Kidney (tissue), 14 donors: ENCODE measurements around the gene KREMEN1. TPM values are rescaled to one million over a fixed set of nuclear protein-coding genes. Genes with fewer than 3 reads are reported as not detected.

Experiments
- DNase-seq, 5 donors: peaks; one replicate each; pipeline ENCODE4 v3.0.0-alpha.2; 2013 to 2020
- FAIRE-seq: peaks from 2 replicates; lab custom pipeline; 2012; peaks lifted over from hg19 to GRCh38; lab: Jason Lieb, UNC
- H3K27ac ChIP-seq, 2 donors: one replicate each; pipeline ENCODE4 v1.7.0; 2013; ENCODE audit warnings: low read depth in 2 of 2, low read length in 2 of 2, inconsistent platforms in 1 of 2
- H3K27me3 ChIP-seq: one replicate; pipeline ENCODE4 v1.7.1; 2013; ENCODE audit warnings: low read length, inconsistent platforms; ENCODE audit not compliant: control insufficient read depth, insufficient read depth
- H3K36me3 ChIP-seq, 3 donors: one replicate each; pipeline versions ENCODE4 v1.7.0 to v1.7.1; 2013; ENCODE audit warnings: low read length in 3 of 3, control low read depth in 1 of 3, inconsistent platforms in 1 of 3; ENCODE audit not compliant: insufficient read depth in 3 of 3, control insufficient read depth in 2 of 3
- H3K4me1 ChIP-seq, 3 donors: one replicate each; pipeline versions ENCODE4 v1.7.0 to v1.7.1; 2013; ENCODE audit warnings: low read length in 3 of 3, inconsistent platforms in 1 of 3, low read depth in 1 of 3; ENCODE audit not compliant: control insufficient read depth in 2 of 3, insufficient read depth in 2 of 3
- H3K4me3 ChIP-seq, 3 donors: one replicate each; pipeline versions ENCODE4 v1.7.0 to v1.8.1; 2013; ENCODE audit warnings: low read length in 3 of 3, control low read depth in 1 of 3, inconsistent platforms in 1 of 3
- H3K9ac ChIP-seq, 3 donors: one replicate each; pipeline versions ENCODE4 v1.7.0 to v1.7.1; 2013; ENCODE audit warnings: low read length in 3 of 3, control low read depth in 1 of 3, inconsistent platforms in 1 of 3
- H3K9me3 ChIP-seq, 3 donors: one replicate each; pipeline versions ENCODE4 v1.7.0 to v1.7.1; 2013; ENCODE audit warnings: low read length in 3 of 3, control low read depth in 1 of 3, inconsistent platforms in 1 of 3; ENCODE audit not compliant: control insufficient read depth in 2 of 3, insufficient read depth in 1 of 3
- CTCF ChIP-seq: IDR thresholded peaks from 3 replicates; pipeline ENCODE4 v1.5.1; 2012; ENCODE audit warnings: mild to moderate bottlenecking, moderate library complexity, borderline replicate concordance; ENCODE audit not compliant: insufficient read depth; ENCODE audit errors: extremely low read depth
- intact Hi-C: fragments of 100-400 bp; cut with DNase I; formaldehyde crosslinking; loops from one replicate; pipeline ENCODE4 v1.11.1; 2022
- polyA plus RNA-seq: library from polyadenylated mRNA; stranded (reverse); fragments of 350-450 nt; fragmentation: Illumina TruSeq; extraction: RNeasy Lipid Tissue Mini Kit (QIAGEN cat#74804); gene quantifications from one replicate; pipeline ENCODE4 v1.2.3, GENCODE V29; 2014; ENCODE audit warnings: low read depth, low replicate concordance; ENCODE audit not compliant: insufficient read depth
- total RNA-seq: library from RNA; stranded (reverse); fragmentation: NEBNext Ultra II Directional; extraction: Animal tissue kit (Norgen Biotek cat#: 25700); gene quantifications from one replicate; pipeline ENCODE4 v1.2.1, GENCODE V29; 2021
- donor health status: control.
- donor health status: control.
- donor health status: control.
- donor health status: control.
- donor health status: control.
- donor health status: DM: yes; HTN: yes; CAD: no.
- donor health status: Normal renal cell carcinoma (clear cell type).

The KREMEN1 gene
- total and polyA plus RNA-seq, 2 donors from 2014 or later, result 9.3 to 16.2 TPM

- Histone ChIP-seq H3K9ac (no peak overlapping the region), H3K9me3 (no peaks in the 10 kb centered on the region), H3K27ac (no peak overlapping the region), H3K36me3 (no peaks in the 10 kb centered on the region), H3K4me1 (no peaks in the 10 kb centered on the region), H3K27me3 (no peaks in the 10 kb centered on the region), H3K4me3 (no peak overlapping the region)
- TF ChIP-seq CTCF, result no peak
- intact Hi-C loops, result no loop called here
- DNase-seq, result no peak
- FAIRE-seq, result no peak
Measured at GRCh38 chr22:29060931-29061330, 11.9 kb upstream of the KREMEN1 start.

GRCh38 chr22:29061773-29062172, 11.1 kb upstream of the KREMEN1 start, which contains the start of gene C22orf31:
Gene C22orf31, minus strand, starts transcription at chr22:29061831. Its CDS starts 39 bp downstream, at chr22:29061792.
- Histone ChIP-seq H3K27me3 (no peaks in the 10 kb centered on the region), H3K9me3 (no peaks in the 10 kb centered on the region), H3K36me3 (no peaks in the 10 kb centered on the region), H3K9ac (no peak within 1 kb of the TSS), H3K4me1 (no peaks in the 10 kb centered on the region), H3K27ac (no peak within 1 kb of the TSS), H3K4me3 (no peak within 1 kb of the TSS)
- no peak for TF ChIP-seq CTCF
- intact Hi-C loops, result no loop called here
- no peak for FAIRE-seq
- no peak for DNase-seq

- Histone ChIP-seq H3K27me3 (no peaks in the 10 kb centered on the region), H3K4me3 (no peak overlapping the region), H3K27ac (no peak overlapping the region), H3K9me3 (no peaks in the 10 kb centered on the region), H3K9ac (no peak overlapping the region), H3K4me1 (no peaks in the 10 kb centered on the region), H3K36me3 (no peaks in the 10 kb centered on the region)
- TF ChIP-seq CTCF, result no peak
- DNase-seq (peak in 1 of 5 donors; percentile 36), FAIRE-seq (no peak)
- intact Hi-C loops, result no loop called here
Measured at GRCh38 chr22:29062286-29062821, 10.5 kb upstream of the KREMEN1 start.
